WTC11 (cell line): ENCODE measurements around the gene AKAP7. TPM values are rescaled to one million over a fixed set of nuclear protein-coding genes. Genes with fewer than 3 reads are reported as not detected.

Experiments
- ATAC-seq: fragments of 200-7000 bp; cut with Tn5 transposase; 2 replicates; pipeline ENCODE4 v1.10.0; 2021; ENCODE audit warnings: mild to moderate bottlenecking, moderate library complexity
- CTCF ChIA-PET: fragments of 300-600 bp; sonication (Branson Sonifier 250); formaldehyde crosslinking; loops from one replicate; lab custom pipeline; 2021; ENCODE audit warnings: antibody characterized with exemption; lab: Charles Lee
- POLR2A ChIA-PET: fragments of 350-600 bp; sonication (Branson Sonifier 250); formaldehyde crosslinking; loops from one replicate; lab custom pipeline; 2021; ENCODE audit warnings: antibody characterized with exemption; lab: Charles Lee
- DNase-seq: peaks from one replicate; pipeline ENCODE4 v3.0.0; 2021; ENCODE audit warnings: low spot score
- H3K27ac Mint-ChIP-seq: 2 replicates; pipeline ENCODE4 v1.8.0; 2021; ENCODE audit warnings: mixed read lengths
- H3K27me3 Mint-ChIP-seq: 2 replicates; pipeline ENCODE4 v1.8.0; 2021; ENCODE audit warnings: low read depth, mild to moderate bottlenecking, moderate library complexity, mixed read lengths
- H3K36me3 Mint-ChIP-seq: 2 replicates; pipeline ENCODE4 v1.8.0; 2021; ENCODE audit warnings: mixed read lengths
- H3K4me1 Mint-ChIP-seq: 2 replicates; pipeline ENCODE4 v1.8.0; 2022; ENCODE audit warnings: mixed read lengths
- H3K4me3 Mint-ChIP-seq: 2 replicates; pipeline ENCODE4 v1.8.0; 2021; ENCODE audit warnings: mild to moderate bottlenecking, moderate library complexity, mixed read lengths
- H3K9me3 Mint-ChIP-seq: 2 replicates; pipeline ENCODE4 v1.8.0; 2021; ENCODE audit warnings: mixed read lengths
- CREB1 ChIP-seq: sonication (generic); formaldehyde crosslinking; IDR thresholded peaks from 2 replicates; pipeline ENCODE4 v1.8.0; 2023; ENCODE audit warnings: mild to moderate bottlenecking, missing genetic modification reagents
- CREM ChIP-seq: sonication (generic); formaldehyde crosslinking; IDR thresholded peaks from 2 replicates; pipeline ENCODE4 v1.8.1; 2022; ENCODE audit warnings: mild to moderate bottlenecking, missing genetic modification reagents, moderate library complexity
- E2F5 ChIP-seq: sonication (generic); formaldehyde crosslinking; IDR thresholded peaks from 2 replicates; pipeline ENCODE4 v1.8.1; 2022; ENCODE audit warnings: mild to moderate bottlenecking, moderate library complexity, missing genetic modification reagents
- ELF4 ChIP-seq: sonication (generic); formaldehyde crosslinking; IDR thresholded peaks from 2 replicates; pipeline ENCODE4 v1.8.1; 2022; ENCODE audit warnings: low read depth, mild to moderate bottlenecking, moderate library complexity, missing genetic modification reagents
- EMX1 ChIP-seq: fragments of 250-450 bp; sonication (Bioruptor Pico); IDR thresholded peaks from 2 replicates; pipeline ENCODE4 v1.8.0; 2021; ENCODE audit warnings: mild to moderate bottlenecking
- FOXJ3 ChIP-seq: sonication (generic); formaldehyde crosslinking; IDR thresholded peaks from 2 replicates; pipeline ENCODE4 v1.9.0; 2021; ENCODE audit warnings: missing genetic modification reagents, mild to moderate bottlenecking, borderline replicate concordance
- FOXK1 ChIP-seq: sonication (generic); formaldehyde crosslinking; IDR thresholded peaks from 2 replicates; pipeline ENCODE4 v1.8.0; 2022; ENCODE audit warnings: mild to moderate bottlenecking, moderate library complexity, missing genetic modification reagents
- FOXP1 ChIP-seq: sonication (generic); formaldehyde crosslinking; IDR thresholded peaks from 2 replicates; pipeline ENCODE4 v1.8.0; 2022; ENCODE audit warnings: missing genetic modification reagents, mild to moderate bottlenecking, moderate library complexity, borderline replicate concordance
- GABPB1 ChIP-seq: sonication (generic); formaldehyde crosslinking; IDR thresholded peaks from 2 replicates; pipeline ENCODE4 v1.8.1; 2023; ENCODE audit warnings: mild to moderate bottlenecking, missing genetic modification reagents
- GTF2I ChIP-seq: fragments of 250-450 bp; sonication (Bioruptor Pico); conservative IDR thresholded peaks from 2 replicates; pipeline ENCODE4 v1.4.0; 2021; ENCODE audit warnings: mild to moderate bottlenecking
- IRF2 ChIP-seq: sonication (generic); formaldehyde crosslinking; IDR thresholded peaks from 2 replicates; pipeline ENCODE4 v1.8.0; 2022; ENCODE audit warnings: low read depth, missing genetic modification reagents, borderline replicate concordance
- JUN ChIP-seq: sonication (generic); formaldehyde crosslinking; IDR thresholded peaks from 2 replicates; pipeline ENCODE4 v1.8.0; 2023; ENCODE audit warnings: mild to moderate bottlenecking, missing genetic modification reagents
- NFE2L1 ChIP-seq: sonication (generic); formaldehyde crosslinking; IDR thresholded peaks from 2 replicates; pipeline ENCODE4 v1.8.1; 2023; ENCODE audit warnings: missing genetic modification reagents
- PRDM15 ChIP-seq: sonication (generic); formaldehyde crosslinking; IDR thresholded peaks from 2 replicates; pipeline ENCODE4 v1.8.0; 2022; ENCODE audit warnings: missing genetic modification reagents
- RORB ChIP-seq: fragments of 250-450 bp; sonication (Bioruptor Pico); IDR thresholded peaks from 2 replicates; pipeline ENCODE4 v1.9.0; 2021; ENCODE audit warnings: mild to moderate bottlenecking
- SMAD3 ChIP-seq: sonication (generic); formaldehyde crosslinking; IDR thresholded peaks from 2 replicates; pipeline ENCODE4 v1.8.0; 2022; ENCODE audit warnings: missing genetic modification reagents, mild to moderate bottlenecking, borderline replicate concordance
- SMAD4 ChIP-seq: sonication (generic); formaldehyde crosslinking; IDR thresholded peaks from 2 replicates; pipeline ENCODE4 v1.8.0; 2022; ENCODE audit warnings: mild to moderate bottlenecking, missing genetic modification reagents
- TEAD1 ChIP-seq: sonication (generic); formaldehyde crosslinking; IDR thresholded peaks from 2 replicates; pipeline ENCODE4 v1.8.0; 2022; ENCODE audit warnings: mild to moderate bottlenecking, missing genetic modification reagents
- TEAD4 ChIP-seq: sonication (generic); formaldehyde crosslinking; IDR thresholded peaks from 2 replicates; pipeline ENCODE4 v1.8.0; 2022; ENCODE audit warnings: mild to moderate bottlenecking, missing genetic modification reagents
- USF1 ChIP-seq: sonication (generic); formaldehyde crosslinking; IDR thresholded peaks from 2 replicates; pipeline ENCODE4 v1.8.0; 2022; ENCODE audit warnings: mild to moderate bottlenecking, missing genetic modification reagents
- USF2 ChIP-seq: sonication (generic); formaldehyde crosslinking; IDR thresholded peaks from 2 replicates; pipeline ENCODE4 v1.8.1; 2023; ENCODE audit warnings: mild to moderate bottlenecking, missing genetic modification reagents, moderate library complexity
- ZNF121 ChIP-seq: sonication (generic); formaldehyde crosslinking; IDR thresholded peaks from 2 replicates; pipeline ENCODE4 v1.8.0; 2023; ENCODE audit warnings: missing genetic modification reagents
- ZNF396 ChIP-seq: fragments of 250-450 bp; sonication (Bioruptor Pico); IDR thresholded peaks from 2 replicates; pipeline ENCODE4 v1.8.0; 2021; ENCODE audit warnings: mild to moderate bottlenecking, moderate library complexity, borderline replicate concordance
- ZNF416 ChIP-seq: fragments of 250-450 bp; sonication (Bioruptor Pico); IDR thresholded peaks from 2 replicates; pipeline ENCODE4 v1.9.0; 2021; ENCODE audit warnings: mild to moderate bottlenecking, inconsistent platforms
- total RNA-seq: library from RNA; stranded (reverse); gene quantifications from 3 replicates; pipeline ENCODE4 v1.2.3, GENCODE V29; 2021
- TF ChIP-seq, protein P1 (sequence below): fragments of 250-450 bp; sonication (Bioruptor Pico); conservative IDR thresholded peaks from 2 replicates; pipeline ENCODE4 v1.9.0; 2021; ENCODE audit warnings: mild to moderate bottlenecking
- TF ChIP-seq, protein P2 (sequence below): fragments of 250-450 bp; sonication (Bioruptor Pico); IDR thresholded peaks from 2 replicates; pipeline ENCODE4 v1.9.0; 2021; ENCODE audit warnings: mild to moderate bottlenecking

The AKAP7 gene
- total RNA-seq, 1 experiment from 2014 or later, result 10.9 TPM

DNA sequence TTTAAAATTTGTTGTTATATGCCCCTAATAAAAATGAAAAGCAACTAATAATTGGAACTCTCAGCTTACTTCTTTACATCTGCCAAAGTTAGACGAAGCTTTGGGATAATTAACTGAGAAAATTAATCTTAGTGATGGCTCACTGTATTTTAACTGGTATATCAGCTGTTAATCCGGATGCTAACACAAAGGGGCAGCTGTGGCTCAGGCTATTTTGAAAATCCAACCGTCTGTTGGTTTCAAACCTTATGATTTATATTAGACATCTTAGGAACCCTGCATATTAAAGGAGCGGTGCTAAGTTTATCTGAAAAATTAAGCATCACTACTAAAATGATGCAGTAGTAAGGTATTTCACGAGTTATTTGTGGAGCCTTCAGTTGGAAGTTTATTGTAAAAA lies 96.6 kb downstream of the AKAP7 start (continued):
- TF ChIP-seq USF1 (no peak), GTF2I (CRISPR knock-in tag) (no peak), GABPB1 (CRISPR knock-in tag) (no peak), FOXP1 (CRISPR knock-in tag) (no peak), ZNF121 (no peak)

- H3K9me3 Mint-ChIP-seq, result peaks cover 20% of the 10 kb centered on the region
- H3K27ac Mint-ChIP-seq, result no peak overlapping the region
- ATAC-seq (no peak), DNase-seq (no peak)
- H3K36me3 Mint-ChIP-seq, result peaks cover 25% of the 10 kb centered on the region
- no peak overlapping the region for H3K4me3 Mint-ChIP-seq
- H3K4me1 Mint-ChIP-seq, result peaks cover 15% of the 10 kb centered on the region
- ChIA-PET POLR2A (no interaction called here), CTCF (no interaction called here)
- no peak for TF ChIP-seq PRDM15 (CRISPR knock-in tag)
- no peak for TF ChIP-seq TEAD1 (CRISPR knock-in tag)
- no peak for TF ChIP-seq JUN (CRISPR knock-in tag)
- no peak for TF ChIP-seq CREB1 (CRISPR knock-in tag)
- TF ChIP-seq, protein P1, sequence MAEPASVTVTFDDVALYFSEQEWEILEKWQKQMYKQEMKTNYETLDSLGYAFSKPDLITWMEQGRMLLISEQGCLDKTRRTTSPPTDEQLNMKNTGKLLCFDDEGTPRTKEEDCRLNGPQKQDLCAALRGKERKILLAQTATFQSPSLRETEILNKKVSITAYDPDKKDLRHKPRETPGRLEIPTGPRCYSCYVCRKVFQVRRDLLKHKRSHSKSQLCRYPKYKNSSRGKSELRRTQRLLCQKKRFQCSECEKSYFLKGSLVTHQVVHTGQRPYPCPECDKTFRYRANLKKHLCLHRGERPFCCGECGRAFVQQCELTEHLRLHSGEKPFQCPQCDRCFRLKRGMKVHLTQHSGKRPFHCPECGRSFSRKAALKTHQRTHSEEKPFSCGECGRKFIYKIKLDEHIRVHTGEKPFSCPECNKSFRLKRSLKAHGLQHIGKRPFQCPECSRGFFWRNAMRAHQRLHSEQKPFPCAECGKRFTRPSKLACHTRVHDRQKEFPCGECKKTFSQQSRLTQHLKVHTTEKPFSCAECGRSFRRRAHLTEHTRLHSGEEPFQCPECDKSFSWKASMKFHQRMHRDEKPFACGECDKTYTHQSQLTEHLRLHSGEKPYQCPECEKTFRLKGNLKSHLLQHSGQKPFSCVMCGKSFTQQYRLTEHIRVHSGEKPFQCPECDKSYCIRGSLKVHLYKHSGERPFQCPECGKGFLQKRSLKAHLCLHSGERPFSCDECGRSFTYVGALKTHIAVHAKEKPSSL (CRISPR knock-in tag), result no peak
- no peak for TF ChIP-seq GABPB1 (CRISPR knock-in tag)
- TF ChIP-seq TEAD4 (CRISPR knock-in tag), result no peak
- no peak for TF ChIP-seq SMAD3 (CRISPR knock-in tag)
- no peak for TF ChIP-seq FOXJ3
- no peak for TF ChIP-seq ZNF416 (CRISPR knock-in tag)
- TF ChIP-seq FOXK1 (CRISPR knock-in tag), result no peak
- no peak for TF ChIP-seq NFE2L1 (CRISPR knock-in tag)
- TF ChIP-seq ZNF396 (CRISPR knock-in tag), result no peak
- no peak for TF ChIP-seq EMX1 (CRISPR knock-in tag)
- no peak for TF ChIP-seq ELF4 (CRISPR knock-in tag)
- no peak for TF ChIP-seq RORB (CRISPR knock-in tag)
- TF ChIP-seq ZNF121, result no peak
- TF ChIP-seq CREM (CRISPR knock-in tag), result no peak
- H3K27me3 Mint-ChIP-seq, result peaks cover 4% of the 10 kb centered on the region; the same call in 1 of the 2 replicates
Observed at GRCh38 chr6:131244942-131245341, 109.7 kb downstream of the AKAP7 start.

GRCh38 chr6:131250122-131250521 lies 114.9 kb downstream of the AKAP7 start:
- Mint-ChIP-seq H3K9me3 (no peaks in the 10 kb centered on the region), H3K4me1 (peaks cover 45% of the 10 kb centered on the region), H3K36me3 (no peaks in the 10 kb centered on the region), H3K27me3 (no peaks in the 10 kb centered on the region), H3K27ac (peak overlapping the region; percentile 15; the same call in 1 of the 2 replicates), H3K4me3 (peak overlapping the region; percentile 65)
- CTCF ChIA-PET, result interaction anchor here (0.8 kb wide), 1 partner anchor 211 kb away, joined by 3 read pairs; no protein-coding TSS in a partner anchor
- peak; percentile 92 for ATAC-seq
- POLR2A ChIA-PET, result interaction anchor here (0.6 kb wide), 1 partner anchor 219 kb away, joined by 4 read pairs; no protein-coding TSS in a partner anchor
- peak; percentile 48 for DNase-seq
- no peak for TF ChIP-seq IRF2
- no peak for TF ChIP-seq USF2 (CRISPR knock-in tag)
- TF ChIP-seq E2F5 (CRISPR knock-in tag), result no peak
- TF ChIP-seq, protein P2, sequence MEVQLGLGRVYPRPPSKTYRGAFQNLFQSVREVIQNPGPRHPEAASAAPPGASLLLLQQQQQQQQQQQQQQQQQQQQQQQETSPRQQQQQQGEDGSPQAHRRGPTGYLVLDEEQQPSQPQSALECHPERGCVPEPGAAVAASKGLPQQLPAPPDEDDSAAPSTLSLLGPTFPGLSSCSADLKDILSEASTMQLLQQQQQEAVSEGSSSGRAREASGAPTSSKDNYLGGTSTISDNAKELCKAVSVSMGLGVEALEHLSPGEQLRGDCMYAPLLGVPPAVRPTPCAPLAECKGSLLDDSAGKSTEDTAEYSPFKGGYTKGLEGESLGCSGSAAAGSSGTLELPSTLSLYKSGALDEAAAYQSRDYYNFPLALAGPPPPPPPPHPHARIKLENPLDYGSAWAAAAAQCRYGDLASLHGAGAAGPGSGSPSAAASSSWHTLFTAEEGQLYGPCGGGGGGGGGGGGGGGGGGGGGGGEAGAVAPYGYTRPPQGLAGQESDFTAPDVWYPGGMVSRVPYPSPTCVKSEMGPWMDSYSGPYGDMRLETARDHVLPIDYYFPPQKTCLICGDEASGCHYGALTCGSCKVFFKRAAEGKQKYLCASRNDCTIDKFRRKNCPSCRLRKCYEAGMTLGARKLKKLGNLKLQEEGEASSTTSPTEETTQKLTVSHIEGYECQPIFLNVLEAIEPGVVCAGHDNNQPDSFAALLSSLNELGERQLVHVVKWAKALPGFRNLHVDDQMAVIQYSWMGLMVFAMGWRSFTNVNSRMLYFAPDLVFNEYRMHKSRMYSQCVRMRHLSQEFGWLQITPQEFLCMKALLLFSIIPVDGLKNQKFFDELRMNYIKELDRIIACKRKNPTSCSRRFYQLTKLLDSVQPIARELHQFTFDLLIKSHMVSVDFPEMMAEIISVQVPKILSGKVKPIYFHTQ, result no peak
- no peak for TF ChIP-seq TEAD4 (CRISPR knock-in tag)
- TF ChIP-seq SMAD4 (CRISPR knock-in tag), result no peak
- TF ChIP-seq RORB (CRISPR knock-in tag), result no peak
